DMS53 treated with DMSO at 0.1 percent for 48 hours (cell line): ENCODE measurements around the gene MYL6B.
"Not testable (repeated sequence)": the region's sequence is repeated elsewhere in the genome, so short reads cannot be mapped to it uniquely, and the experiment has no call there.

Experiments
- DNase-seq: peaks from one replicate; lab custom pipeline; 2025; ENCODE audit not compliant: unreplicated experiment; lab: John Stamatoyannopoulos, UW

The MYL6B gene

DNA sequence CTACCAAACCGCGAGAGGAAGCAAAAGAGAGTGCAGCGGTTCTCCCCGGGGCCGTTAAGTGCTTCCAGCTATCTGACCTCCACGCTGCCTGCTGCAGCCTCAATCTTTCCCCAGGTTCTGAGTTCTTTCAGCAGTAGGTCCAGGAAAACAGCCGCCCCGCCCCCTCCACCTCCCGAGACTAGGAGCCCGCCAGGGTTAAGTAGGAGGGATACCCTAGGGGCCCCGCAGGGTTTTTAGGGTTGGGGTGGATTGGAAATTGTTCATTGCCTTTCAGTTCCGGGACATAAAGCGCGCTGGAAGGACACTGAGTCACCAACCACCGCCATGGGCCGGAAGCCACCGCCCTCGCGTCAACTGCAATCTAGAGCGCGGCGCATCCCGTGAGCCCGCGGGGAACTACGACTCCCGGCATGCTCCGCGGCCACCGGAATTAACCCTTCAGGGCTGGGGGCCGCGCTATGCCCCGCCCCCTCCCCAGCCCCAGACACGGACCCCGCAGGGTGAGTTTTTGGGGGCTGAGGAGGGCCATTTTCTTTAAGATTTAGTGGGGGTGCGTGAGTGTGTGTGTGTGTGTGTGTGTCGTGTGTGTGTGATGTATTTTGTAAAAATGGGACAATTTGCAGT lies at the start of gene MYL6B:
TSS of gene MYL6B (plus strand) at position 456 of the 624 bp plus-strand sequence. CDS start 1,332 bp downstream, outside the sequence.
- DNase-seq, result peak; percentile 86

DNA sequence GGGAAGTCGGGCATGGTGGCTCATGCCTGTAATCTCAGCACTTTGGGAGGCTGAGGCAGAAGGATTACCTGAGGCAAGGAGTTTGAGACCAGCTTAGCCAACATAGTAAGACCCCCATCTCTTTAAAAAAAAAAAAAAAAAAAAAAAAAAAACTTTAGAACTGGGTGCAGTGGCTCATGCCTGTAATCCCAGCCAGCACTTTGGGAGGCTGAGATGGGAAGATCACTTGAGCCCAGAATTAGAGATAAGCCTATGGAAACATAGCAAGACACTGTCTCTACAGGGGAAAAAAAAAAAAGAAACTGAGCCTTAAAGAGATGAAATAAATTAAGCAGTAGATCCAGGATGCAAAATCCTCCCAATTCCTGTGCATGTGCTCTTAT lies 49.7 kb upstream of the MYL6B start:
- DNase-seq, result no peak

DNA sequence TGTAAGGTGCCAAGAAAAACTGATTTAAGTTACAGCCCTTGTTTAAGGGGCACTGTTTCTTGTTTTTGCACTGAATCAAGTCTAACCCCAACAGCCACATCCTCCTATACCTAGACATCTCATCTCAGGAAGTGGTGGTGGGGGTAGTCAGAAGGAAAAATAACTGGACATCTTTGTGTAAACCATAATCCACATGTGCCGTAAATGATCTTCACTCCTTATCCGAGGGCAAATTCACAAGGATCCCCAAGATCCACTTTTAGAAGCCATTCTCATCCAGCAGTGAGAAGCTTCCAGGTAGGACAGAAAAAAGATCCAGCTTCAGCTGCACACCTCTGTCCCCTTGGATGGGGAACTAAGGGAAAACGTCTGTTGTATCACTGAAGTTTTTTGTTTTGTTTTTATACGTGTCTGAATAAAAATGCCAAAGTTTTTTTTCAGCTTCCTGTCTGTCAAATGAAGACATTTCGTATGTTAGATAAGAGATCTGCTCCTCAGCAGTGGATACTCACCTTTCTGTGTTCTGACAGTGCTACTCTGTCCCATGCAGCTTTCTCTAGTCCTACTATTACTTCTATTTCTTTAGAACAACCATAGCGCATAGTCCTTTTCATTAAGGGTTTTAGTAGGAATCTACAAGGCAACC lies 49.2 kb upstream of the MYL6B start:
- no peak for DNase-seq

DNA sequence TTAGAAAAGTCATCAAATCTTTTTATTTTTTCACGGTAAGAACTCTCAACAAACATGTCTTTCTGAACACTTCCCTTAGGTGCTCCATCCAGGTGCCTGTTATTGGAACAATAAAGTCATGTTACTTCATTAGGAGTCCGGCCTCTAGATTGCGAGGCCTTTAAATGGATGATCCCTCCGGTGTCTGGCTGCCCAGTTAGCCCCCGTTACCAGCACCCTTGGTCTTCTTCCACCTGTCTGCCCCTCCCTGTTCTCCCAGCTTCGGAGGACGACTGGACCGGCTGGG lies 48.6 kb upstream of the MYL6B start:
- DNase-seq, result no peak

DNA sequence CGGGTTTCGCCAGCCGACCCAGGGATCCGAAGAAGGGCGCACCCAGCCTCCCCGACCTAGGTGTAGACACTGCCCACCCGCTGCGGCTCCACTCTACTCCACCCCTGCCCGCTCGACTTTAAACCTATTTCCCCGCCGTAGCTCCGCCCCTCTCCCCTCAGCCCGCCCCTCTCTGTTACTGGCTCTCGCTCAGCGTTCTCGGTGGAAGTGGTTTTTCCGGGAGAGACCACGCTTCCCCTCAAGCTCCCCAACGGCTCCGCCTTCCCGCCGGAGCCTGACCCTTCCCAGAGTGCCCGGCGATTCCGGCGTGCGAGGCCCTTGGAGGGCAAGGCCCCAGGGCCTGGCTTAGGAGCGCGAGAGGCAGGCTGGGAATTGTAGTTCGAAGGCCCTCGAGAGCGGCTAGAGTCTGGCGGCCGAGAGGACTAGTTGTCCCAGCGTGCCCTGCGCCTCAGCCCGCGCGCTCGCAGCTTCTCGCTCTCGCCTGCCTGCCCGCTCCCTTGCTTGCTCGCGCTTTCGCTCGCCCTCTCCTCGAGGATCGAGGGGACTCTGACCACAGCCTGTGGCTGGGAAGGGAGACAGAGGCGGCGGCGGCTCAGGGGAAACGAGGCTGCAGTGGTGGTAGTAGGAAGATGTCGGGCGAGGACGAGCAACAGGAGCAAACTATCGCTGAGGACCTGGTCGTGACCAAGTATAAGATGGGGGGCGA lies 48.1 kb upstream of the MYL6B start, which contains the start of gene PA2G4:
TSS of gene PA2G4 (plus strand) at position 451 of the 706 bp plus-strand sequence. CDS start at position 630, 179 bp downstream.
- peak; percentile 98 for DNase-seq

DNA sequence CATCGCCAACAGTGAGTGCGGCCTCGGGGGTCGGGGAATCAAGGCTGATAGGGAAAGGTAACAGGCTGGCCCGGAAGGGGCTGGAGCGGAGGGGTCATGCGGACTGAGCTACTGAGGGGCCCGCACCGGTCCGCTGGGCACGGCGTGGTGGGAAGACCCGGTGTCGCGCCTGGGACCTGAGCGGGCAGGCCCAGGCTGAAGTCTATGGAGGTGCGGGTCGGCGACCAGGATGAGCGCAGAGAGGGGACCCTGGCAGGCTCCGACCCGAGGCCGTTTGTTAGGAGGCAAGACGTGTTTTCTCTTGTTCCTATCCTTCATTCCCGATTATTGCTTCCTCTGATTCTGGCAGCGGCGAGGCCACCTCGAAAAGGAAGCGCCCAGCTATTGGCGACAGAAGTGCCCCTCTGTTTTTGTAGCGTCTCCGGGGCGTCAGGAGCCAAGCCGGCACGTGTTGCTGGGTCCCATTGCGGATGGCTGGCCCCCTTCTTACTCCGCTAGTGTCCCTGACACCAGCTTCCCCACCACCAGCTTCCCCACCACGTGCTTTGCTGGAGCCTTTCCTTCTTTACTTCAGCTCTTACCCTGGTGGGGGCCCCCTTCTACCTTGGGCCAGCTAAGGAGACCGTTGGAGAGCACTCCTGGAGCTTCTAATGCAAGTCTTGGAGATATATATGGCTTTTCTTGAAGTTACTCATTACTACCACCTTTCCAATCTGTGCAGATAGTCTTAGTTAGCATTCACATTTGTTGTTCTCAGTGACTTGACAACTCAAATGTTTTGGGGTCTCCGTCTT lies 47.4 kb upstream of the MYL6B start:
- DNase-seq, result no peak

DNA sequence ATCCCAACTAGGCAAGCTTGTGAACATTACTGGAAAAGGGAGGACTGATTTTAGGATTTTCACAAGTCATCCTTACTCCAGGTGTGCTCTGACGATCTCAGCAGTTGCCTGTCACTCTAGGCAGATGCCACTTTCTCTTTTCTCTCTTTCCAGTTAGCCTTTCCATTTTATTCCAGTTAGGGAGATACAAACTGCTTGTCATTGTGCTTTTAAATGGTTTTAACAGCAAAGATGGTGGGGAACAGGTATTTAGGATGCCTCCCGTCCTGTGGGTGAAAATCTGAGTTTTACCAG lies 46.8 kb upstream of the MYL6B start:
- no peak for DNase-seq

DNA sequence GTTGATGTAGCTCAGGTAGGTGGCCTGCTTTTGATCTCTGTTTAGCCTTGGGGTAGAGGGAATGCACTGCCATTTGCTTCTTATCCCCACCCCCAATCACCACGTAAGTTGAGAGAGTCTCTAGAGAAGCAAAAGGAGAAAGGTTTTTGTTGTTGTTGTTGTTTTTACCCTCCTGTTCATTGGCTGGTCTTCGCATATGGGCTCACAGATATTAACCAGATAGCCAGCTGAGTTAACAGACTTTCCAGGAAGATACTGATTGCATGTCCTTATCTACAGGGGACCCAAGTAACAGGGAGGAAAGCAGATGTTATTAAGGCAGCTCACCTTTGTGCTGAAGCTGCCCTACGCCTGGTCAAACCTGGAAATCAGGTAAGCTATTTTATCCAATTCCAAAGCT lies 45.1 kb upstream of the MYL6B start:
- DNase-seq, result no peak

DNA sequence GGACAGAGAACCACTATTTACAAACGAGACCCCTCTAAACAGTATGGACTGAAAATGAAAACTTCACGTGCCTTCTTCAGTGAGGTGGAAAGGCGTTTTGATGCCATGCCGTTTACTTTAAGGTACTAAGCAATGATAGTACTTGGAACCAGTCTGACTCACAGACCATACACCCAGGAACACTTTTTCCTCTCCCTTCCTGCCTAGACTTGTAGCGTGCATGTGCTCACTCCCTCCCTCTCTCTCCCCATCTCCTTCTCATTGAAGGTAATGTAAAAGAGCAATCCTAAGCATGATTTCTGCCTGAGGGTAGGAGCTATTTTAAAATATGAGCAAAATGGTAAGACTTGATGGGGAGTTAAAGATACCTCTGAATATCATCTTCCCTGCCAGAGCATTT lies 41.8 kb upstream of the MYL6B start:
- DNase-seq, result no peak

DNA sequence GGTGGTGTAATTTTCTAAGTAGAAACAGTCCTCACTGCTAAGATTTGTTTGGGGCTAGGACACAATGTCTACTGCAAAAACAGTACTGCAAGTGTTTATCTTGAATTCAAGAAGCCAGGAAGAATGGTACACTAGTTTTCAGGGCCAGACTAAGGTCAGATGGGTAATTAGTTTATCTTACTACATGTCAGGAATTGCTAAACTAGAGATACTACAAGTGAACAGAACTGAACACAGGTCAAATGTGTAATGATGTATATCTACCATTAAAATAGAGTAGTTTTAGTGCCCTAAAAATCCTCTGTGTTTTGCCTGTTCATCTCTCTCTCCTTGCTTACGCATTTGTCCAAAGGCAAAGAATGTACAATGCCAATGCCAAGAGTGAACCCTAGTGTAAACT lies 38.3 kb upstream of the MYL6B start:
- no peak for DNase-seq

DNA sequence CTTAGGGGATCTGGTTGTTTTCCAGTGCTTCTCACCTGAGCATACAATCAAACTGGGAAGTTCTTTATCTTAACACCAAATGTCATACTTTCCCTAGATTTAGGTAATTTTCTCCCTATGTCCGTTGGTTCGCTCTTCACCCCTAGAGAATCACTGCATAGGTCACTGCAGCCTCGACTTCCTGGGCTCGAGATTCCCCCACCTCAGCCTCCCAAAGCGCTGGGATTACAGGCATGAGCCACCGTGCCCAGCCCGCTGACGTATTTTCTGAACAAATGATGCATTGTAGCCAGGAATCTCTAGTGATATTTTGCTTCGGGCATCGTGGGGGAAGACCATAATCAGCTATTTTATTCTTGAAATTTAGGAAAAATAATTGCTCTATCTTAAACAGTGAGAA lies 37.1 kb upstream of the MYL6B start:
- DNase-seq, result no peak

DNA sequence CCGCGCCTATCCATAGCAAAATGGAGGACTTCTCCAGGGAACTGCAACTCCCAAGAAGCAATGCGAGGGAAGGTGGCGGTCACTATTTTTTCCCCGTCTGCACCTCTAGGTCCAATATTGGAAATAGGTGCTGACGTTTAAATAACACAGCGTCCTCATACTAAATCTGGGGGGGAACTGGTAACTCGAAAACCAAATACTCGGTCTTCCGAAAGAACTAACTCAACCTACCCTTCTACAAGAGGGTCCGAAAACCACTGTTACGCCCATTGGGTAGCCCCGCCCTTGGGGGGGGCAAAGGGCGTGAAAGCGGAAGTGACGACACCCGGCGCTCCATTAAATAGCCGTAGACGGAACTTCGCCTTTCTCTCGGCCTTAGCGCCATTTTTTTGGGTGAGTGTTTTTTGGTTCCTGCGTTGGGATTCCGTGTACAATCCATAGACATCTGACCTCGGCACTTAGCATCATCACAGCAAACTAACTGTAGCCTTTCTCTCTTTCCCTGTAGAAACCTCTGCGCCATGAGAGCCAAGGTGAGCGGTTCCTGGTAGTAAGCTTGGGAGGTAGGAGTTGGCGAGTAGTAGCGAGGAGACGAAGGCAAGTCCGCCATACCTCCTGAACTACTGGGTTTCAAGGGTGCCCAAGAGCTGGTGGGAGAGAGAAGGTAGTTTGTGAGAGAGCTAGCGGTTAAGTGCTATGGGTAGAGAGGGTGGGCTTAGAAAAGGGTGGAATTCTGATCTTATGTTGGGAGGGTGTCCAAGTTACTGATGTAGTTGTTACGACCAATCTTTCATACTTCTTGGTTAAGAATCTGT lies 35.9 kb upstream of the MYL6B start, which contains the start of gene RPL41:
TSS of gene RPL41 (plus strand) at position 367 of the 815 bp plus-strand sequence.
- DNase-seq, result peak; percentile 96

DNA sequence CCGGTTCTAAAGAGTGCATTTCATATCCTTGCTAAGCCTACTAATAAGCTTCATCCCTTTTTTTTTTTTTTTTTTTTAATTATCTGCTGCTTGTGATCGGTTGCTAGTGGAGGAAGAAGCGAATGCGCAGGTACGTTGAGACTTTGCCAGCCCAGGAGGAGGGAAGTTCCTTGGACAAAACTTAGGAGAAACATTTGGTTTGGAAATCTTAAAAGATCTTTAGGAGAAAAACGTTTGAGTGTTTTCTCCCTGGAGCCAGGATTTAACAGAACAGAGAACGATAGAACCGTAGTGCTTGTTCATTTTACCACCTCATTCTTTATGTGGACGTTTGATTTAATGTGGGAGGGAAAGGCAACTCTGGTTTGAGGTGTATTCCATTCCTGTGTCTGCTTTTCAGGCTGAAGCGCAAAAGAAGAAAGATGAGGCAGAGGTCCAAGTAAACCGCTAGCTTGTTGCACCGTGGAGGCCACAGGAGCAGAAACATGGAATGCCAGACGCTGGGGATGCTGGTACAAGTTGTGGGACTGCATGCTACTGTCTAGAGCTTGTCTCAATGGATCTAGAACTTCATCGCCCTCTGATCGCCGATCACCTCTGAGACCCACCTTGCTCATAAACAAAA lies 35.2 kb upstream of the MYL6B start:
- not testable (repeated sequence) for DNase-seq

DNA sequence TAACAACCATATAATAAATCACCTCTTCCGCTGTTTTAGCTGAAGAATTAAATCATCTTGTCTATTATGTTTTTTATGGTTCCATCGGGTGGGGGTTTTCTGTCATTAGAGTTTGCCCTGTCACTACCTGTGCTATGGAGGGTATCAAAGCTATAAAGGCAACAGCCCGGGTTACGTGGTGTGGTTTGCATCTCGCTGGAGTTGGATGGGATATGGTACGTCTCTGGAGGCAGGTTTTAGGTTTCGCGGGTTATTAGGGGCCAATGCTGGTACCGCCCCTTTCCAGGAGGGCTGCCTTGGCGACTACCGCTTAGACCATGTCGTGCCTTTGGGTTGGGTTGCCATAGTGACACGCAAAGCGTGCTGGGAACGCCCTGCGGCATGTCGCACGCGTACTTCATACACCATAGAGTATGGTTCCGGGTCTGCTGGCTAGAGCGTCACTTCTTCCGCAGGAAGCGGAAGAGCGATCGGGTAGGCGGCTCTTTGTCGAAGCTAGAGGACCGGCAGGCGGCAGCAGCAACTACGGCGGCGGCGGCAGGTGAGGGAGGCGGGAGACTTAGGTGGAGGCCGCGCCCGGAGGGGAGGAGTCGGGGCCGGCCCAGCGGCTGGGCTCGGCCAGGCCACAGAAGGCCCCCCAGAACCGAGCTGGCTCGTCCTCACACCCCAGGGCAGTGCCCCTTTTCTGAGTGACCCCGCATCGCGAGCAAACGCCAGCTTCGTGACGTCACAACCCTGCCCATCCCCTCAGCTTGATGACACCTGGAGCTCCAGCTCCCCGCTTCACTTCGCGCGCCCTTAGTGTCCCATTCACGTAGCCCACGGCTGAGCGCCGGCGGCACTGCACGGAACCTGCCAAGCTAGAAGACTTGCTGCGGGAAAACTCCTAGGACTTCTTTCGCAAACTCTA lies 34.4 kb upstream of the MYL6B start, which contains the start of gene ZC3H10:
TSS of gene ZC3H10 (plus strand) at position 489 of the 910 bp plus-strand sequence. CDS start 2,297 bp downstream, outside the sequence.
- peak; percentile 99 for DNase-seq

DNA sequence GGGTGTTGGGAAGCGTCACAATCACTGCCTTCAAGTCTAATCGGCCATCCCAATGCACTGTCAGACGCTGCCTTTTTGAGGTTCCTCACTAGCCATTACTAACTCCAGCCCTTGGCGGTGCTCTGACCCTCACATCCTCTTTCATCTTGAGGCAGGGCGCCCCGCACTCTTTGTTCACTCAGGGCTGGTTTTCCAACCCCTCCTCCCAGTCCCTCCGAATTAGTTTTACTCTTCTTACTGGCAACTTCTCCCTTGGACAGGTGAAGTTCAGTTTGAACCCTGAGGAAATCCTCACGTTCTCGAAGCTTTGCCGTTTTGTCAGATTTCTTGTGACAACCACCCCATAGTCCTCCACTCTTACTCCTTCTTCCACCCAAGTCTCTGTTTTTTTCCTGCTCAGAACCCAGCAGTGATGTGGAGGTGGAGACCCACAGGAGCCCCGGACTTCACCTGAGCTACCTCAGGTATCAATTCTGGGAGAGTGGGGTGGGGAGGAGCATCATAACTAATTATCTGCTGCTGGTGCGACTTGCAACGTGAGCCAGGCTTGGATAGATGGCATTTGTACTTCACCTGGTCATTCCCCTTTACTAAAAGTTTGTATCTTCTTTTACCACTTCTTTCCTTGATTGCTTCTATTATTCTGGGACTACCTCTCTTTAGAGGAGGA lies 33.6 kb upstream of the MYL6B start:
- DNase-seq, result no peak

DNA sequence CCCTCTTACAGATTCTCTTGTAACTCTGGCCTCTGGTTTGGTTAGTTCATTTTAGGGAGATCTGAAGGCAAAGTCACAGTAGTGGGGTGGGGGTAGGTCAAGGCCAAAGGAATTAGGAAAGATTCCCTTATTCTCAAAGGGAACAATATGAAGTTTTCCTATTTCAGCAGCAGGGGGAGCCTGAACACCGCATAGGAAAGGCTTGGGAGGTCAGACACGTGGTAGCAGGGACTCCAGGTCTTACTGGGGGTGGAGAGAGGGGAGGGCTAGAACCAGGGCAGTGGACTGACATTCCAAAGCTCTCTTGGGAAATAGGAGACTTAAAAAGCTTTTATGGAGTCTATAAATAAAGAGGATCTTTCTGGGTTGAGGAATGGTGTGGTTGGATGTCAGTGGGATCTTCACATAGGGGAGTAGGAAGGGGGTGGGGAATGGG lies 33.0 kb upstream of the MYL6B start:
- DNase-seq, result peak; percentile 79

DNA sequence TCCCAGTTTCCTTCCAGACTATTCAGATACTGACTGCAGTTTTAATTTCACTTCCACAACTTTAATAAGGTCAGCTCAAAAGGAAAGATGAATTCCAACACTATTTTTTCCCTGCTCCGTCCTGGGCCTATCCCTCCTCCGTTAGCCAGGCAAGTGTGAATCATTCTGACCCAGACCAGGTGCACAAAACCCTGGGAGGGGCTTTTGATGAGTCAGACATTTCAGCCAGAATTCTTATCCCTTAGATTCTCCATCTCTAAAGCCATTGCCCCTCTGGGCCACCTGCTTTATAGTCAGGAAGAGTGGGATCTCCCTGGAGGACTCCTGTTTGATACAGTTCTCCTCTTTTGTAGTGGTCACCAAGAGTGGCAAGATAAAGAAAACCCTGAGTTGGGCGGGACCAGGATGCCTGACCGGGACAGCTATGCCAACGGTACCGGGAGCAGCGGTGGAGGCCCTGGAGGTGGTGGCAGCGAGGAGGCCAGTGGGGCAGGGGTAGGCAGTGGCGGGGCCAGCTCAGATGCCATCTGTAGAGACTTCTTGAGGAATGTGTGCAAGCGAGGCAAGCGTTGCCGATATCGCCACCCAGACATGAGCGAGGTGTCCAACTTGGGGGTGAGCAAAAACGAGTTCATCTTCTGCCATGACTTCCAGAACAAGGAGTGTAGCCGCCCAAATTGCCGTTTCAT lies 32.1 kb upstream of the MYL6B start:
- DNase-seq, result no peak
